Upper lobe of left lung (tissue), 4 donors: Measurements from ENCODE around the gene TIMP1.

ENCODE experiments used
- CTCF ChIP-seq, 6 experiments: fragments of 450-650 bp in 4 of 6; fragments of 200-600 bp in 2 of 6; sonication (generic) in 2 of 6; IDR thresholded peaks; one replicate each; pipeline ENCODE4 v1.5.1; 2016 to 2019; ENCODE audit warnings: antibody characterized with exemption in 6 of 6
- EP300 ChIP-seq, 4 donors: sonication (generic); formaldehyde crosslinking; IDR thresholded peaks; one replicate each; pipeline ENCODE4 v1.5.1; 2017; ENCODE audit warnings: antibody characterized with exemption in 4 of 4, control low read depth in 2 of 4
- POLR2A ChIP-seq, 4 donors: fragments of 450-650 bp; IDR thresholded peaks; one replicate each; pipeline ENCODE4 v1.5.1; 2016 to 2017; ENCODE audit warnings: antibody characterized with exemption in 4 of 4, mild to moderate bottlenecking in 2 of 4

DNA sequence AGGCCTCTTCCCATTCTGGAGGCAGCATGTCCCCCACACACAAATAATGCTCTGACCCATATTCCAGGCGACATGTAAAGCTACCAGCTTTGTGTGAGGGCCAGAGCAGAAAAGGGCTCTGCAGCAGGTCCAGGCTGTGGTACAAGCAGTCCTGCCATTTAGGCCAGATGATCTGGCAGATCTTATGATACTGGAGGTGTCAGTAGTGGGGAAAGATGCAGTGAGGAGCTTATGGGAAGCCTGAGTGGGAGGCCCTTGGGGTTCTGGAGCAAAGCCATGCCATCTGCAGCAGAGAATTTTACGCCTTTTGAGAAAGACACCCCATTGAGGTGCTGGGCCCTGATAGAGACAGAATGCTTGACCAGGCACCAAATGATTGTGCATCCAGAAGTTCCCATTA is 29.7 kb downstream of the TIMP1 start:
- no peak for TF ChIP-seq CTCF (IDR thresholded peaks at IDR 0.05)
- no peak for TF ChIP-seq POLR2A (IDR thresholded peaks at IDR 0.05)
- TF ChIP-seq EP300 (IDR thresholded peaks at IDR 0.05) = no peak
